ENCODE results near the gene GTF2IRD1. TPM values are rescaled to one million over a fixed set of nuclear protein-coding genes. Genes with fewer than 3 reads are reported as not detected.

GTF2IRD1 gene
- total RNA-seq, 4 donors from 2014 or later, result 28.1 to 41.1 (median 31.0) TPM

- Histone ChIP-seq H3K4me1 (peaks cover 25 to 43% of the 10 kb centered on the region in 2 donors), H3K9me3 (no peaks in the 10 kb centered on the region), H3K27ac (peak overlapping the region; percentile 21 to 95 (median 89)), H3K27me3 (no peaks in the 10 kb centered on the region), H3K4me3 (replicated peaks in 1 of 3) (no peak overlapping the region), H3K36me3 (no peaks in the 10 kb centered on the region)
- 85 to 96% methylated on average over 8 of the region's 8 CpGs for WGBS, 2 donors
- DNase-seq, result no peak
- intact Hi-C loops (cut with DNase I), result no loop called here
- TF ChIP-seq CTCF (IDR thresholded peaks at IDR 0.05) (no peak), POLR2A (IDR thresholded peaks at IDR 0.05) (no peak)
These were observed 119.8 kb downstream of the GTF2IRD1 start for GRCh38 chr7:74573512-74573911.

- Histone ChIP-seq H3K36me3 (no peaks in the 10 kb centered on the region), H3K27ac (peak overlapping the region; percentile 84 to 95 (median 89)), H3K9me3 (no peaks in the 10 kb centered on the region), H3K4me1 (peaks cover 29 to 60% of the 10 kb centered on the region in 2 donors), H3K27me3 (no peaks in the 10 kb centered on the region), H3K4me3 (replicated peaks in 1 of 3) (no peak overlapping the region)
- 64 to 73% methylated on average over 11 of the region's 11 CpGs for WGBS, 2 donors
- TF ChIP-seq POLR2A (IDR thresholded peaks at IDR 0.05) (peak in 1 of 2 donors; percentile 50), CTCF (IDR thresholded peaks at IDR 0.05) (no peak)
- intact Hi-C loops (cut with DNase I), result no loop called here
- peak; percentile 91 to 92 for DNase-seq
These were observed 121.5 kb downstream of the GTF2IRD1 start for GRCh38 chr7:74575083-74575784.

- no peak for DNase-seq
- no peaks in the 10 kb centered on the region for H3K9me3 ChIP-seq
- no peaks in the 10 kb centered on the region for H3K27me3 ChIP-seq
- intact Hi-C loops (cut with DNase I), result no loop called here
- 89 to 90% methylated on average over 7 of the region's 7 CpGs for WGBS, 2 donors
- TF ChIP-seq CTCF (IDR thresholded peaks at IDR 0.05) (no peak), POLR2A (IDR thresholded peaks at IDR 0.05) (no peak)
- no peaks in the 10 kb centered on the region for H3K36me3 ChIP-seq
- peak overlapping the region; percentile 82 to 95 (median 89) for H3K27ac ChIP-seq
- H3K4me1 ChIP-seq, result peaks cover 32 to 66% of the 10 kb centered on the region in 2 donors
- no peak overlapping the region for H3K4me3 ChIP-seq (replicated peaks in 1 of 3)
These were observed 122.1 kb downstream of the GTF2IRD1 start for GRCh38 chr7:74575811-74576210.

GRCh38 chr7:74579800-74580685, 126.3 kb downstream of the GTF2IRD1 start:
- TF ChIP-seq CTCF (IDR thresholded peaks at IDR 0.05), result no peak
- TF ChIP-seq POLR2A (IDR thresholded peaks at IDR 0.05), result peak in 1 of 2 donors; percentile 44
- H3K4me1 ChIP-seq, result peaks cover 33 to 59% of the 10 kb centered on the region in 2 donors
- no peaks in the 10 kb centered on the region for H3K9me3 ChIP-seq
- WGBS, 2 donors, result 27 to 50% methylated on average over 13 to 22 of the region's 22 CpGs
- no peaks in the 10 kb centered on the region for H3K36me3 ChIP-seq
- no peak overlapping the region for H3K4me3 ChIP-seq (replicated peaks in 1 of 3)
- no peaks in the 10 kb centered on the region for H3K27me3 ChIP-seq
- H3K27ac ChIP-seq, result peak overlapping the region; percentile 56 to 95 (median 89)
- intact Hi-C loops (cut with DNase I), result no loop called here
- DNase-seq, result peak; percentile 94 to 95
